SK-N-SH treated with all-trans-retinoic acid at 6 μM for 48 hours (cell line): ENCODE data around the gene ZMYM2.

Experiments used
- ATAC-seq: fragments of 200-7000 bp; cut with Tn5 transposase; 3 replicates; pipeline ENCODE4 v1.9.1; 2020; ENCODE audit warnings: mild to moderate bottlenecking, moderate library complexity
- BACH2 ChIP-seq: fragments of 250-450 bp; sonication (Bioruptor Pico); IDR thresholded peaks from 2 replicates; pipeline ENCODE4 v1.9.0; 2021; ENCODE audit warnings: mild to moderate bottlenecking, borderline replicate concordance
- CREB5 ChIP-seq: fragments of 250-450 bp; sonication (Bioruptor Pico); IDR thresholded peaks from 2 replicates; pipeline ENCODE4 v1.5.1; 2020; ENCODE audit warnings: low read depth, mild to moderate bottlenecking, moderate library complexity
- CSDC2 ChIP-seq: fragments of 250-450 bp; sonication (Bioruptor Pico); IDR thresholded peaks from 2 replicates; pipeline ENCODE4 v1.5.0; 2020; ENCODE audit warnings: mild to moderate bottlenecking, moderate library complexity
- CSRNP3 ChIP-seq: fragments of 250-450 bp; sonication (Bioruptor Pico); IDR thresholded peaks from 2 replicates; pipeline ENCODE4 v1.5.1; 2021; ENCODE audit warnings: mild to moderate bottlenecking, moderate library complexity
- ESRRG ChIP-seq: fragments of 250-450 bp; sonication (Bioruptor Pico); IDR thresholded peaks from 2 replicates; pipeline ENCODE4 v1.6.1; 2021; ENCODE audit warnings: mild to moderate bottlenecking
- GLIS3 ChIP-seq: fragments of 250-450 bp; sonication (Bioruptor Pico); IDR thresholded peaks from 2 replicates; pipeline ENCODE4 v1.5.0; 2020; ENCODE audit warnings: mild to moderate bottlenecking, moderate library complexity
- ISL1 ChIP-seq: fragments of 250-450 bp; sonication (Bioruptor Pico); IDR thresholded peaks from 2 replicates; pipeline ENCODE4 v2.1.2; 2022; ENCODE audit warnings: mild to moderate bottlenecking, moderate library complexity
- OSR1 ChIP-seq: fragments of 250-450 bp; sonication (Bioruptor Pico); IDR thresholded peaks from 2 replicates; pipeline ENCODE4 v1.8.0; 2022; ENCODE audit warnings: moderate library complexity, mild to moderate bottlenecking, inconsistent platforms
- PATZ1 ChIP-seq: fragments of 250-450 bp; sonication (Bioruptor Pico); IDR thresholded peaks from 2 replicates; pipeline ENCODE4 v1.8.0; 2020; ENCODE audit warnings: mild to moderate bottlenecking, moderate library complexity, borderline replicate concordance
- POU6F1 ChIP-seq: fragments of 250-450 bp; sonication (Bioruptor Pico); IDR thresholded peaks from 2 replicates; pipeline ENCODE4 v1.8.0; 2021; ENCODE audit warnings: low read depth, mild to moderate bottlenecking, moderate library complexity, borderline replicate concordance
- PPARA ChIP-seq: fragments of 250-450 bp; sonication (Bioruptor Pico); IDR thresholded peaks from 2 replicates; pipeline ENCODE4 v1.5.0; 2020; ENCODE audit warnings: mild to moderate bottlenecking, borderline replicate concordance
- RARB ChIP-seq: fragments of 250-450 bp; sonication (Bioruptor Pico); IDR thresholded peaks from 2 replicates; pipeline ENCODE4 v1.8.0; 2021; ENCODE audit warnings: mild to moderate bottlenecking, moderate library complexity
- TCF4 ChIP-seq: fragments of 250-450 bp; sonication (Bioruptor Pico); IDR thresholded peaks from 2 replicates; pipeline ENCODE4 v1.8.0; 2021; ENCODE audit warnings: mild to moderate bottlenecking, moderate library complexity, borderline replicate concordance
- TOX ChIP-seq: fragments of 250-450 bp; sonication (Bioruptor Pico); IDR thresholded peaks from 2 replicates; pipeline ENCODE4 v1.8.0; 2021; ENCODE audit warnings: mild to moderate bottlenecking, moderate library complexity, borderline replicate concordance
- ZC3H10 ChIP-seq: fragments of 250-450 bp; sonication (Bioruptor Pico); IDR thresholded peaks from 2 replicates; pipeline ENCODE4 v1.5.1; 2021; ENCODE audit warnings: mild to moderate bottlenecking, moderate library complexity
- ZFP3 ChIP-seq: fragments of 250-450 bp; sonication (Bioruptor Pico); IDR thresholded peaks from 2 replicates; pipeline ENCODE4 v1.5.0; 2020; ENCODE audit warnings: mild to moderate bottlenecking, moderate library complexity
- ZFP30 ChIP-seq: fragments of 450-650 bp; formaldehyde crosslinking; IDR thresholded peaks from 2 replicates; pipeline ENCODE4 v1.5.0; 2022; ENCODE audit warnings: mild to moderate bottlenecking, moderate library complexity
- ZNF565 ChIP-seq: fragments of 450-650 bp; formaldehyde crosslinking; conservative IDR thresholded peaks from 2 replicates; pipeline ENCODE4 v1.5.0; 2020; ENCODE audit warnings: low read depth, mild to moderate bottlenecking, moderate library complexity
- ZNF70 ChIP-seq: fragments of 450-650 bp; formaldehyde crosslinking; IDR thresholded peaks from 2 replicates; pipeline ENCODE4 v1.5.0; 2020; ENCODE audit warnings: mild to moderate bottlenecking, moderate library complexity
- ZNF8 ChIP-seq: fragments of 450-650 bp; formaldehyde crosslinking; IDR thresholded peaks from 2 replicates; pipeline ENCODE4 v1.5.0; 2020; ENCODE audit warnings: mild to moderate bottlenecking, moderate library complexity

The ZMYM2 gene

GRCh38 chr13:20043207-20043925, 84.8 kb downstream of the ZMYM2 start:
- no peak; the same call in 2 of the 3 replicates for ATAC-seq

GRCh38 chr13:20044086-20044485, 85.6 kb downstream of the ZMYM2 start:
- no peak for ATAC-seq
- TF ChIP-seq OSR1: no peak
- TF ChIP-seq TCF4 (CRISPR knock-in tag): no peak
- no peak for TF ChIP-seq RARB (CRISPR knock-in tag)
- TF ChIP-seq POU6F1 (CRISPR knock-in tag): no peak
- no peak for TF ChIP-seq PATZ1 (CRISPR knock-in tag)
- TF ChIP-seq CREB5 (CRISPR knock-in tag): no peak
- no peak for TF ChIP-seq PPARA (CRISPR knock-in tag)
- TF ChIP-seq ZFP30: no peak
- no peak for TF ChIP-seq ISL1 (CRISPR knock-in tag)
- no peak for TF ChIP-seq ZFP3 (CRISPR knock-in tag)
- no peak for TF ChIP-seq ZNF565
- TF ChIP-seq TOX: no peak
- TF ChIP-seq CSDC2 (CRISPR knock-in tag): no peak
- no peak for TF ChIP-seq ESRRG (CRISPR knock-in tag)
- no peak for TF ChIP-seq ZNF8 (CRISPR knock-in tag)
- TF ChIP-seq GLIS3 (CRISPR knock-in tag): no peak
- no peak for TF ChIP-seq ZC3H10 (CRISPR knock-in tag)

More at GRCh38 chr13:20043207-20043925, 84.8 kb downstream of the ZMYM2 start:
- TF ChIP-seq BACH2 (no peak), RARB (CRISPR knock-in tag) (no peak), ZFP3 (CRISPR knock-in tag) (no peak), PPARA (CRISPR knock-in tag) (no peak)

- TF ChIP-seq CSRNP3 (no peak), PATZ1 (CRISPR knock-in tag) (no peak), ESRRG (CRISPR knock-in tag) (no peak), GLIS3 (CRISPR knock-in tag) (no peak), PPARA (CRISPR knock-in tag) (no peak), OSR1 (no peak), ZNF70 (CRISPR knock-in tag) (no peak), TOX (no peak), RARB (CRISPR knock-in tag) (no peak), TCF4 (CRISPR knock-in tag) (no peak), ZC3H10 (CRISPR knock-in tag) (no peak)
- no peak for ATAC-seq
These were observed 87.5 kb downstream of the ZMYM2 start for GRCh38 chr13:20045950-20046548.
